Right lobe of liver (tissue), 4 donors: ENCODE data around the gene ZNRF4.

ENCODE experiments used
- POLR2A ChIP-seq: fragments of 450-650 bp; IDR thresholded peaks from one replicate; pipeline ENCODE4 v1.6.1; 2017; ENCODE audit warnings: antibody characterized with exemption, mild to moderate bottlenecking
- TF ChIP-seq, protein P1 (sequence below), 4 donors: fragments of 200-600 bp in 3 of 4; fragments of 450-650 bp in 1 of 4; IDR thresholded peaks; one replicate each; pipeline versions ENCODE4 v1.5.1 to v1.8.0; 2016 to 2022; ENCODE audit warnings: antibody characterized with exemption in 4 of 4, mild to moderate bottlenecking in 2 of 4
- donor health status: DM: no; HTN: no; CAD: no.
- donor health status: DM: no; HTN: no; CAD: no.
- donor health status: DM: no; HTN: yes; CAD: no.

- TF ChIP-seq POLR2A = no peak
- TF ChIP-seq, protein P1, sequence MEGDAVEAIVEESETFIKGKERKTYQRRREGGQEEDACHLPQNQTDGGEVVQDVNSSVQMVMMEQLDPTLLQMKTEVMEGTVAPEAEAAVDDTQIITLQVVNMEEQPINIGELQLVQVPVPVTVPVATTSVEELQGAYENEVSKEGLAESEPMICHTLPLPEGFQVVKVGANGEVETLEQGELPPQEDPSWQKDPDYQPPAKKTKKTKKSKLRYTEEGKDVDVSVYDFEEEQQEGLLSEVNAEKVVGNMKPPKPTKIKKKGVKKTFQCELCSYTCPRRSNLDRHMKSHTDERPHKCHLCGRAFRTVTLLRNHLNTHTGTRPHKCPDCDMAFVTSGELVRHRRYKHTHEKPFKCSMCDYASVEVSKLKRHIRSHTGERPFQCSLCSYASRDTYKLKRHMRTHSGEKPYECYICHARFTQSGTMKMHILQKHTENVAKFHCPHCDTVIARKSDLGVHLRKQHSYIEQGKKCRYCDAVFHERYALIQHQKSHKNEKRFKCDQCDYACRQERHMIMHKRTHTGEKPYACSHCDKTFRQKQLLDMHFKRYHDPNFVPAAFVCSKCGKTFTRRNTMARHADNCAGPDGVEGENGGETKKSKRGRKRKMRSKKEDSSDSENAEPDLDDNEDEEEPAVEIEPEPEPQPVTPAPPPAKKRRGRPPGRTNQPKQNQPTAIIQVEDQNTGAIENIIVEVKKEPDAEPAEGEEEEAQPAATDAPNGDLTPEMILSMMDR (IDR thresholded peaks at IDR 0.05) = no peak
Measured at GRCh38 chr19:5444431-5444830, 10.8 kb upstream of the ZNRF4 start.
